A549 (cell line): ENCODE data around the gene HNRNPUL1. TPM values are rescaled to one million over a fixed set of nuclear protein-coding genes. Genes with fewer than 3 reads are reported as not detected.
"Not testable (repeated sequence)": the region's sequence is repeated elsewhere in the genome, so short reads cannot be mapped to it uniquely, and the experiment has no call there.

Source experiments
- ATAC-seq, 2 experiments: fragments of 200-7000 bp in 1 of 2; fragments of >200 bp in 1 of 2; cut with Nextera tagmentation in 1 of 2; cut with Tn5 transposase in 1 of 2; 3 replicates each; pipeline versions ENCODE4 v1.8.0 to v1.9.1; 2018 to 2020; ENCODE audit warnings: mild to moderate bottlenecking in 1 of 2, moderate library complexity in 1 of 2
- CTCF ChIA-PET: fragments of 300-600 bp; sonication (Branson Sonifier 250); formaldehyde crosslinking; extraction: SDS; loops from one replicate; lab custom pipeline; 2021; ENCODE audit warnings: antibody characterized with exemption, inconsistent platforms; lab: Yijun Ruan, JAX
- POLR2A ChIA-PET: fragments of 350-600 bp; formaldehyde crosslinking; extraction: SDS; loops from one replicate; lab custom pipeline; 2021; ENCODE audit warnings: antibody characterized with exemption, inconsistent platforms; lab: Yijun Ruan, JAX
- DNase-seq, 2 experiments: peaks; one replicate each; pipeline versions ENCODE4 v3.0.0 to v3.0.0-alpha.2; 2011 to 2016; ENCODE audit warnings: low read depth in 1 of 2, low spot score in 1 of 2
- FAIRE-seq: peaks from 2 replicates; lab custom pipeline; 2011; peaks lifted over from hg19 to GRCh38; lab: Jason Lieb, UNC
- H3K27ac ChIP-seq, 2 experiments: fragments of >200 bp; sonication (Bioruptor Twin); formaldehyde crosslinking; 3 replicates each; pipeline ENCODE4 v1.5.1; 2016 to 2017
- H3K4me1 ChIP-seq: fragments of >200 bp; sonication (Bioruptor Twin); formaldehyde crosslinking; 3 replicates; pipeline ENCODE4 v1.6.1; 2016
- H3K4me2 ChIP-seq: fragments of >200 bp; sonication (Bioruptor Twin); formaldehyde crosslinking; 3 replicates; pipeline ENCODE4 v1.6.1; 2016
- H3K4me3 ChIP-seq: fragments of >200 bp; sonication (Bioruptor Twin); formaldehyde crosslinking; 3 replicates; pipeline ENCODE4 v1.5.1; 2016
- H3K9me3 ChIP-seq: fragments of >200 bp; sonication (Bioruptor Twin); formaldehyde crosslinking; 3 replicates; pipeline ENCODE4 v1.6.1; 2016
- CEBPB ChIP-seq, 2 experiments: fragments of >200 bp in 1 of 2; sonication (Bioruptor Twin) in 1 of 2; formaldehyde crosslinking in 1 of 2; IDR thresholded peaks; 2 replicates each; pipeline ENCODE4 v1.6.1; 2012 to 2016
- CHD2 ChIP-seq: fragments of 150-350 bp; IDR thresholded peaks from 2 replicates; pipeline ENCODE4 v1.6.1; 2014; ENCODE audit warnings: low read length; ENCODE audit not compliant: partially characterized antibody
- CHD4 ChIP-seq: fragments of 200-600 bp; sonication (generic); IDR thresholded peaks from 2 replicates; pipeline ENCODE4 v1.6.1; 2016; ENCODE audit warnings: antibody characterized with exemption, mild to moderate bottlenecking, borderline replicate concordance
- ELK1 ChIP-seq: fragments of 150-350 bp; IDR thresholded peaks from 2 replicates; pipeline ENCODE4 v1.6.1; 2014; ENCODE audit warnings: low read depth, mild to moderate bottlenecking, low read length
- ESRRA ChIP-seq: fragments of 150-350 bp; IDR thresholded peaks from 2 replicates; pipeline ENCODE4 v1.6.1; 2014; ENCODE audit warnings: mild to moderate bottlenecking, low read length, borderline replicate concordance
- FOSL2 ChIP-seq, 2 experiments: fragments of 450-650 bp in 1 of 2; fragments of >200 bp in 1 of 2; sonication (Bioruptor Twin) in 1 of 2; formaldehyde crosslinking; IDR thresholded peaks; 2 replicates each; pipeline versions ENCODE4 v1.5.0 to v1.6.1; 2016 to 2020; ENCODE audit warnings: mild to moderate bottlenecking in 1 of 2, moderate library complexity in 1 of 2
- HES2 ChIP-seq: fragments of >200 bp; sonication (Bioruptor Twin); formaldehyde crosslinking; IDR thresholded peaks from 2 replicates; pipeline ENCODE4 v1.6.1; 2016
- HOXA7 ChIP-seq: fragments of 250-450 bp; sonication (Bioruptor Pico); IDR thresholded peaks from 2 replicates; pipeline ENCODE4 v1.5.0; 2020; ENCODE audit warnings: mild to moderate bottlenecking, moderate library complexity
- HOXB5 ChIP-seq: fragments of 250-450 bp; sonication (Bioruptor Pico); IDR thresholded peaks from 2 replicates; pipeline ENCODE4 v1.5.0; 2020; ENCODE audit warnings: mild to moderate bottlenecking, moderate library complexity
- JUN ChIP-seq, 2 experiments: fragments of >200 bp; sonication (Bioruptor Twin); formaldehyde crosslinking; IDR thresholded peaks; 2 replicates in 1 of 2; 3 replicates in 1 of 2; pipeline ENCODE4 v1.6.1; 2016 to 2017
- JUNB ChIP-seq: fragments of >200 bp; sonication (Bioruptor Twin); formaldehyde crosslinking; IDR thresholded peaks from 2 replicates; pipeline ENCODE4 v1.6.1; 2016
- KDM1A ChIP-seq: fragments of 200-600 bp; sonication (generic); IDR thresholded peaks from 2 replicates; pipeline ENCODE4 v1.6.1; 2016; ENCODE audit warnings: low read depth, mild to moderate bottlenecking
- POLR2AphosphoS2 ChIP-seq: conservative IDR thresholded peaks from 2 replicates; pipeline ENCODE4 v1.6.1; 2012; ENCODE audit warnings: low read length, improper control_type of control experiment, inconsistent platforms
- RARB ChIP-seq: fragments of 250-450 bp; sonication (Bioruptor Pico); IDR thresholded peaks from 2 replicates; pipeline ENCODE4 v1.8.0; 2021; ENCODE audit warnings: mild to moderate bottlenecking, moderate library complexity
- RCOR1 ChIP-seq: fragments of 150-350 bp; IDR thresholded peaks from 2 replicates; pipeline ENCODE4 v1.6.1; 2014; ENCODE audit warnings: antibody characterized with exemption, low read length, low read depth
- TFCP2L1 ChIP-seq: fragments of 250-450 bp; sonication (Bioruptor Pico); IDR thresholded peaks from 2 replicates; pipeline ENCODE4 v1.5.0; 2021; ENCODE audit warnings: mild to moderate bottlenecking
- TP53 ChIP-seq: fragments of 250-450 bp; sonication (Bioruptor Pico); IDR thresholded peaks from 2 replicates; pipeline ENCODE4 v1.5.0; 2021; ENCODE audit warnings: mild to moderate bottlenecking, moderate library complexity
- WGBS: methylation state at CpG from one replicate; pipeline ENCODE4 v1.1.6; 2017; ENCODE audit errors: missing lambda C conversion rate; 5-methylcytosine and 5-hydroxymethylcytosine counted together
- polyA plus RNA-seq, 4 experiments: library from polyadenylated mRNA; depleted of rRNA in 3 of 4; stranded (reverse); fragments of >200 nt; fragmentation: RNase III in 1 of 4; extraction: RNeasy Plus Mini Kit Qiagen cat#74134 plus additional on column Dnase treatment in 1 of 4; gene quantifications; 2 replicates in 3 of 4; 3 replicates in 1 of 4; pipeline ENCODE4 v1.2.3, GENCODE V29; 2011 to 2017

The HNRNPUL1 gene
- polyA plus RNA-seq, 2 of the 4 experiments (the other 2 are of a cell fraction): 89.5 to 278 TPM

- 0 out of 2 replicates have a peak, but pooled peaks have one; percentile 73 for TF ChIP-seq ELK1
Measured at GRCh38 chr19:41226053-41226873, 37.9 kb upstream of the HNRNPUL1 start (continued).

GRCh38 chr19:41226874-41227390 is 37.2 kb upstream of the HNRNPUL1 start:
- Histone ChIP-seq H3K4me1 (peaks cover 57% of the 10 kb centered on the region), H3K27ac (peak overlapping the region; percentile 91 to 95), H3K9me3 (no peaks in the 10 kb centered on the region), H3K4me3 (peak overlapping the region; percentile 41), H3K4me2 (peak overlapping the region; percentile 91)
- WGBS: 27% methylated on average over 9 of the region's 9 CpGs
- ATAC-seq (peak in 1 of 2 experiments; percentile 2; a peak in 2 of 6 replicates), FAIRE-seq (peak; percentile 77), DNase-seq (no peak)
- ChIA-PET CTCF (interaction anchor here (0.9 to 16.4 kb wide), 14 partner anchors 8 to 82 kb away, joined by 3 to 295 read pairs (median 7); partner anchors contain the start of gene HNRNPUL1), POLR2A (interaction anchor here (0.6 to 4.9 kb wide), 20 partner anchors 8 to 213 kb away, joined by 3 to 85 read pairs (median 5); partner anchors contain the start of genes B9D2, CYP2S1, DMAC2 and HNRNPUL1)
- TF ChIP-seq HES2: no peak
- 0 out of 2 replicates have a peak, but pooled peaks have one; percentile 5 for TF ChIP-seq TFCP2L1 (CRISPR knock-in tag)
- no peak for TF ChIP-seq JUNB
- no peak for TF ChIP-seq POLR2AphosphoS2
- peak; percentile 11; the same call in 1 of the 2 replicates for TF ChIP-seq RARB (CRISPR knock-in tag)
- no peak for TF ChIP-seq CEBPB (IDR thresholded peaks at IDR 0.05)
- 0 out of 2 replicates have a peak, but pooled peaks have one; percentile 3 for TF ChIP-seq HOXA7
- TF ChIP-seq RCOR1: no peak
- 0 out of 2 replicates have a peak, but pooled peaks have one; percentile 49 for TF ChIP-seq TP53

- no peaks in the 10 kb centered on the region for H3K9me3 ChIP-seq
- WGBS: 84% methylated on average over 3 of the region's 3 CpGs
- peaks cover 44% of the 10 kb centered on the region for H3K4me1 ChIP-seq
- TF ChIP-seq POLR2AphosphoS2 (0 out of 2 replicates have a peak, but pooled peaks have one; percentile 7), TP53 (no peak), ESRRA (no peak), HOXB5 (no peak), JUN (IDR thresholded peaks at IDR 0.05) (peak in 1 of 2 experiments; percentile 14; a peak in 1 of 5 replicates), KDM1A (no peak)
- H3K27ac ChIP-seq: peak overlapping the region; percentile 17 to 91; a peak in 3 of 6 replicates
- no peak overlapping the region for H3K4me2 ChIP-seq
- ChIA-PET CTCF (interaction anchor here (1.1 to 16.4 kb wide), 11 partner anchors 9 to 80 kb away, joined by 3 to 295 read pairs (median 5); partner anchors contain the start of gene AXL), POLR2A (interaction anchor here (0.6 to 1.3 kb wide), 3 partner anchors 10 to 35 kb away, joined by 3 to 4 read pairs (median 3); partner anchors contain the start of gene AXL)
- no peak overlapping the region for H3K4me3 ChIP-seq
- ATAC-seq (no peak), DNase-seq (no peak), FAIRE-seq (no peak)
Measured at GRCh38 chr19:41228486-41228885, 35.7 kb upstream of the HNRNPUL1 start.

GRCh38 chr19:41229338-41229737 is 34.8 kb upstream of the HNRNPUL1 start:
- 76% methylated on average over 5 of the region's 5 CpGs for WGBS
- FAIRE-seq; H3K4me2 ChIP-seq; H3K9me3 ChIP-seq; ATAC-seq; H3K4me3 ChIP-seq; TF ChIP-seq FOSL2 (IDR thresholded peaks at IDR 0.05): not testable (repeated sequence)
- peak; percentile 27 for TF ChIP-seq CHD2
- peak; percentile 70 for TF ChIP-seq FOSL2 (CRISPR knock-in tag; IDR thresholded peaks at IDR 0.05)
- TF ChIP-seq CHD4: 0 out of 2 replicates have a peak, but pooled peaks have one; percentile 44
- ChIA-PET CTCF (interaction anchor here (1.1 to 16.4 kb wide), 10 partner anchors 8 to 80 kb away, joined by 3 to 295 read pairs (median 6); partner anchors contain the start of gene AXL), POLR2A (interaction anchor here (0.6 to 1.3 kb wide), 3 partner anchors 11 to 74 kb away, joined by 3 to 5 read pairs (median 4); partner anchors contain the start of gene AXL)
- peak overlapping the region; percentile 17 to 59; a peak in 5 of 6 replicates for H3K27ac ChIP-seq
- peaks cover 36% of the 10 kb centered on the region for H3K4me1 ChIP-seq
- peak in 1 of 2 experiments; percentile 59 for DNase-seq
